HG03354 (cell line): Measurements from ENCODE around the gene ECT2L.
"Not testable (repeated sequence)": the region's sequence is repeated elsewhere in the genome, so short reads cannot be mapped to it uniquely, and the experiment has no call there.

Source experiments
- ATAC-seq: cut with Tn5 transposase; IDR thresholded peaks from one replicate; pipeline ENCODE4 v1.9.1; 2021; ENCODE audit warnings: mild to moderate bottlenecking; ENCODE audit not compliant: unreplicated experiment, poor library complexity, severe bottlenecking

Gene ECT2L

DNA sequence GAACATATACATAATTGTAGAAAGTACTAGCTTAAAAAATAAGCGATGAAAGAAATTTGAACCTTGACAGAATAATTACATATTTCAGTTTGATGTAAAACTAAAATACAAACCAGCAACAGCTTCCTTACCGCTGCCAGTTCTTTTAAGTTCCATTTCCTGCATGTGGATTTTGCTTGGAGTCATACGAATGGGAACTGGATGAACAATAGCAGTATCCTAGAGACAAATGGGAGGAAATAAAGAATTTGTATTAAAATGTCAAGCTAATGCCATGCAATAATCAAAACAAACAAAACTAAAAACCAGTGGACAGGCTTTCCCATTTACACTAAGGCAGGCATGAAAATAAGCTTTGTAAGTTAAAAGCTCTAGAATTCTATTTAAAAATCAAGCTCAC, 125.0 kb downstream of the ECT2L start:
- ATAC-seq, result no peak

DNA sequence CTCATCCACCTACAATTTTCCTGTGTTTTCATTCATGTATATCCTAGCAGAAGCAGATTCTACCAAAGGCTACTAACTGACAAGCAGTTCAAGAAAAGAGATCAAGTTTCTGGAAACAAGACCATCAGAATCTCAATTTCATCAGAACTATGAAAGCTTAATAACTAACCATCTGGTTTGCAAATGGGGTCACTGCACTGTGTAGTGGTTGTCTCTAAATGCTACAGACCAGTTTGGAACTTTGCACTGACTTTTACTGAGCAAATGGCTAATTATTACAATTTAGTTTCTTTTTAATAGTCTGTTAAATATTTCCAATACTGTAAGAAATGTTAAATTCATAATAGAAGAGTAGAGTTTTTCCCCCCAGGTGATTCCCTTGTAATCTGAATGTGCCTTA, 127.7 kb downstream of the ECT2L start:
- peak; percentile 65 for ATAC-seq

DNA sequence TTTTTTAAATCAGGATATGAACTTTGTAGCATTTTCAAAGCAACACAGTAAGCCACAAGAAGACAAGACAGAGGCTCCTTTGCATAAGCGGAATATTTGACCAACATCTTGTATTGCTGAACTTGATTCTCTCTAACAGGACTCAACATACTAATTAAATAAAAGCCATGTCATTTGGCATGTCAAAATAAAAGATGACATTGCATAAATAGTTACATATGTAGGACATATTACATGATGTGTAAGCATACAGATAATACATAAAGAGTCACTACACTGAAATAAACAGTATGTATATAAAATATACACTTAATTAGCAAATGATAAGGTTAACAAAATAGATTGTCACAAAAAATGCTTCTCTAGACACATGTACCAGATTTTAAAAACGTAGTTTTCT, 129.9 kb downstream of the ECT2L start:
- ATAC-seq, result no peak

DNA sequence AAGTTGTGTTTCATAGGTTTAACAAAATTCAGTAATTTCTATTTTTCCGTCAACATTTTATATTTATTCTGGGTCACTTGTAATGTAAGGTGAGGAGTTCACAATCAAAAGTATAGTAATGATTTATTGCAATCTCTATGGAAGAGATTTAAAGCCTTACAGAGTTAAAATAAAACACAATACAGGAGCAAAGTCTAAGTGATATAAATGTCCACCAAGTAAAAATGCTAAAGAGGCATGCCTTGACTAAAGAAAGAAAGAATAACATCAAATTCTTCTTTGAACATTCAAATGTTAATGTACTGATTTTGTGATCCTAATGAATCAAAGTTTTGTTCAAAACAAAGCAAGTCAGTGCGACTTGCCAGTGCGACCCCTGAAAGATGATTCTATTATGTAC, 130.7 kb downstream of the ECT2L start:
- ATAC-seq, result no peak

DNA sequence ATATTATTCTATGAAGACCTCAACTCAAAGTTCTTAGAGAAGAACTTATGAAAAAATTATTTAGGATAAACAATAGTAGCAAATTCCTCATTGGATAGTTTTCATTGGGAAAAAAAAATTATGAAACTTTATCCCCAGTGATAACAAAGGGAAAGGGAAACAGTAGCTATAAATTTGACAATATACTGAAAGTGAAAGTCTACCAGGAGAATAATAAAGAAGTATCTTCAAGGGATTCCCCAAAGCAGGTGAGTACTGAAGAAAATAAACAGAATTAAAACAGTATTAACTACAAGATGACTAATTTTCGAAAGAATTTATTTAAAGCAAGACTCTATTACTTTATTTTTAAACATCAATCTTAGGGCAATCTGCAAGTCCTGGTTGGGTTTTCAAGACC, 135.8 kb downstream of the ECT2L start:
- ATAC-seq, result no peak

DNA sequence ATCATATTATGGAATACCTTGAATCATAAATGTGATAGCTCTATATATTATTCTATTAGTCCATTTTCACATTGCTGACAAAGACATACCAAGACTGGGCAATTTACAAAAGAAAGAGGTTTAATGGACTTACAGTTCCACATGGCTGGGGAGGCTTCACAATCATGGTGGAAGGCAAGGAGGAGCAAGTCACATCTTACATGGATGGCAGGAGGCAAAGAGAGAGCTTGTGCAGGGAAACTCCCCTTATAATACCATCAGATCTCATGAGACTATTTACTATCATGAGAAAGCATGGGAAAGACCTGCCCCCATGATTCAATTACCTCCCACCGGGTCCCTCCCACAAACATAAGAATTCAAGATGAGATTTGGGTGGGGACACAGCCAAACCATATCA, 141.0 kb downstream of the ECT2L start:
- ATAC-seq, result not testable (repeated sequence)

DNA sequence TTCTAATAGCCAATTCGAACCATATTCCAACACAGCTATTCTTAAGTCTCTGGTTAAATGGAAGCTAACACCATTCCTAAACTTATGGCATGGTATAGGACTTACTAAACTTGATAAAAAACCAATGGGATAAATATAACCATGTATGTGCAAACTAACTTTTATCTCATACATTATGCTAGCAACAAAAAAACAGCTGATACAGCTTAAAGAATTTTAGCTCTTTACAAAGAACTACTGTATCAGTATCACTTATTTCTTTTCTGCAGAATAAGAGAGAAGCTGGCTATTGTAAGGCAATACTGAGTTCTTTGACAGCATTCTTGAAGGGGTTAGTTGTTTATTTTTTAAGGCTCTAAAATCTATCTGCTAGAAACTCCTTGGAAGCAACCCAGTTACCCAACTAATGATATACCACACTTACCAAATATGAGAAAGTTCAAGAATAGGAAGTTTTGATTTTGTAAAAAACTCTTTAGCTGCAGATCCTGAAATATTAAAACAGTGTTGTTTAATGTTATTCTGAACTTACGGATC, 147.3 kb downstream of the ECT2L start:
- ATAC-seq, result no peak

DNA sequence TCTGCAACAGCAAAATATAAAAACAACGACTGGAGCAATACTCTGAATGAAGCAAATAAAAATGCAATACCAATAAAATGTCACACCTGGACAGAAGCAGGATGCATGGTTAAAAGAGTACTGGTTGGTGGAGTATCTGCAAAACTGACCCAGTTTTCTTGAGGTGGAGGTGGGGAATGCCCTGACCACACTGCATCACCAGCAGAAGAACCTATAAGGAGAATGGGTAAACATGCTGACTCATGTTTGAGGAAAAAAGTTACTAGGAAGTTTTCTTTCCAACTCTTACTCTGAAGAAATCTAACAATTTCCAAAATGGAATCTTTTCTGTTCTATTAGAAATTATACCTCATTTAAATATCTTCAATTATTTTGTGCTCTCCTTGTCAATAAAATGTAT, 148.5 kb downstream of the ECT2L start:
- no peak for ATAC-seq

DNA sequence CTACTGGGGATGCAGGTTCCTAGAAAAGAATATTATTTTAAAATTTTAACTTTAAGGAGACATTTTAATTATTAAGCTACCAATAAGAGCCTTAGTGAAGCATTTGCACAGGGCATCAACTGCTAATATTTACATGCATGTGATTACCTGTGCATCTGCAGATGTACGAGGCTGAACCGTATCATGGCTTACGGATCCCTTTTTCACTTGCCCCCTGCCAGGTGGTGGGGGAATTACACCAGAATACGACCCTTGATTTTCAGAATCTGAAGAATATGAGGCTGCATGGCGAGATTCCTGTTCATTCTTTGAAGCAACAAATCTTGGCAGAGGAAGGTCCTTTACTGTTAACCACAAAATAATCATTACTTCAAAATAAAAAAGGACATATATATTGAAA, 149.5 kb downstream of the ECT2L start:
- ATAC-seq, result no peak

DNA sequence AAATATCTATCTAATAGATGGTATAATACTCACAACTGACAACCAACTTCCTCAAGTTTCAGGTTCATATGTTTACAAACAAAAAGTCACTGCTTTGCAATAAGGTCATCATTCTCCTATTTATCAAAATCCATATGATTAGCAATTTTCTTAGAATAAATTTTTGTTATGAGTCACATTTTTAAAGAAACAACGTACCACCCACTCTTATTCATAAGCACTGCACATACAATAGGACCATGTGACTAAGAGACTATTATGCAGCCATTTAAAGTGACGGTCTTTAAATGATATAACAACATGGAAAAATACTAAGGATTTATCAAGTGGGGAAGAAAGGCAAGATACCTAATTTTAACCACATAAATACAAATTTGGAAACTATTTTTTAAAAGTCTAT, 152.1 kb downstream of the ECT2L start:
- no peak for ATAC-seq

DNA sequence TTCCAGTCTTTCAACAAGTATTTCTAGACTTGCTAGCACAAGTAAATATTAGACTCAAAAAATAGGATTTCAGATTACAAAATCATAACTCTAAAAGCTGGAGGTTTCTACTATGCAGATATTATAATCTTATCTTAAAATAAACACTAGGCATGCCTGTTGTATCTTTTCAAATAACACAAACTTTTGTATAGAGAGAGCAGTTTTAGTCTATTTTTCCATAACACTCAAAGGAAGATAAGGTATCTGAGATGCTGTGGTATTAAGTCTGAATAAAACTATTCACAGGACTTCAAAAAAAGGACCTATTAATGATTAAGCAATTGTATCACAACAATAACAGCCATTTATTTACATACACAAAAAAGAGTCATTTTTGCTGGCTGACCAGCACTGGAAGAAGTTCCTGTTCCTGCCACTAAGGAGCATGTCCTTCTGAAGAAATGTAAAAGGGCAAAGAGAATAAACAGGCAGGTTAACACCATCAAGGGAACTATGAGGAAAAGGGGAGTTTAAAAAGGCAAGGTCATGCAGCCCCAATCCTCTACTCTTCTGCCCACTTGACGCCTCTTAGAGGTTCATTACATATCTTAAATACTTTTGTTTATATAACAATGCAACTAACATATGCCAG, 152.8 kb downstream of the ECT2L start:
- ATAC-seq, result peak; percentile 55

DNA sequence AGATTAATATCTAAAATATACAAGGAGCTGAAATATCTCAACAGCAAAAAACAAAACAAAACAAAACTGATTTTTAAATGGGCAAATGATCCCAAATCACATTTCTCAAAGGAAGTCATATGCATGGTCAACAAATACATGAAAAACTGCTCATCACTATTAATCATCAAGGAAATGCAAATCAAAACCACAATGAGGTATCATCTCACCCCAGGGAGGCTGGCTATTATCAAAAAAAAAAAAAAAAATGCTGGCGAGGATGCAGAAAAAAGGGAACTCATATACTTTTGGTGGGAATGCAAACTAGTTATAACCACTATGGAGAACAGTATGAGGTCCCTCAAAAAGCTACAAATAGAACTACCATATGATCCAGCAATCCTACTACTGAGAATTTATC, 157.6 kb downstream of the ECT2L start:
- no peak for ATAC-seq
